Right ventricle myocardium superior (tissue), 1 donor: Measurements from ENCODE around the gene C2orf81. TPM values are rescaled to one million over a fixed set of nuclear protein-coding genes. Genes with fewer than 3 reads are reported as not detected.
A peak's percentile ranks its signal among the peaks of the same experiment; 100 is the strongest.
"Not testable (repeated sequence)": the region's sequence is repeated elsewhere in the genome, so short reads cannot be mapped to it uniquely, and the experiment has no call there.

Experiments used
- ATAC-seq: fragments of 200-7000 bp; cut with Tn5 transposase; one replicate; pipeline ENCODE4 v1.9.1; 2020; ENCODE audit warnings: mild to moderate bottlenecking; ENCODE audit not compliant: poor library complexity
- DNase-seq: peaks from one replicate; pipeline ENCODE4 v3.0.0-alpha.2; 2020
- intact Hi-C: fragments of 100-400 bp; cut with DNase I; formaldehyde crosslinking; loops from one replicate; pipeline ENCODE4 v1.11.2; 2022
- total RNA-seq: library from RNA; stranded (reverse); fragmentation: NEBNext Ultra II Directional; extraction: Animal tissue kit (Norgen Biotek cat#: 25700); gene quantifications from one replicate; pipeline ENCODE4 v1.2.1, GENCODE V29; 2021
- donor health status: DM: no; HTN: yes; CAD: no; lungs with severe emphysema.

The C2orf81 gene
- total RNA-seq, 1 donor from 2014 or later = 0.62 TPM

GRCh38 chr2:74426181-74426758, 4.9 kb upstream of the C2orf81 start:
- intact Hi-C loops = no loop called here
- ATAC-seq (no peak), DNase-seq (no peak)

GRCh38 chr2:74425523-74425922, 4.1 kb upstream of the C2orf81 start:
- ATAC-seq = no peak
- DNase-seq = no peak
- intact Hi-C loops = no loop called here

GRCh38 chr2:74424995-74425406, 3.6 kb upstream of the C2orf81 start:
- ATAC-seq (no peak), DNase-seq (no peak)
- intact Hi-C loops = no loop called here

GRCh38 chr2:74424139-74424992, 2.9 kb upstream of the C2orf81 start:
- intact Hi-C loops = no loop called here
- DNase-seq (no peak), ATAC-seq (no peak)

- intact Hi-C loops = no loop called here
- DNase-seq (no peak), ATAC-seq (no peak)
These were observed 2.0 kb upstream of the C2orf81 start for GRCh38 chr2:74423231-74424095.

GRCh38 chr2:74420443-74421103, 846 bp downstream of the C2orf81 start:
- intact Hi-C loops, ATAC-seq: not testable (repeated sequence)

GRCh38 chr2:74420006-74420405, 1.4 kb downstream of the C2orf81 start:
- DNase-seq (no peak), ATAC-seq (no peak)
- intact Hi-C loops = no loop called here

More at GRCh38 chr2:74420443-74421103, 846 bp downstream of the C2orf81 start:
- not testable (repeated sequence) for DNase-seq

- DNase-seq (no peak), ATAC-seq (no peak)
- intact Hi-C loops = no loop called here
These were observed 2.1 kb downstream of the C2orf81 start for GRCh38 chr2:74419345-74419744.

GRCh38 chr2:74418312-74418711, 3.1 kb downstream of the C2orf81 start:
- peak; percentile 84 for DNase-seq
- intact Hi-C loops = no loop called here

GRCh38 chr2:74417763-74418162, 3.7 kb downstream of the C2orf81 start:
- no peak for ATAC-seq
- DNase-seq = no peak
- intact Hi-C loops = no loop called here

More at GRCh38 chr2:74418312-74418711, 3.1 kb downstream of the C2orf81 start:
- peak; percentile 37 for ATAC-seq

GRCh38 chr2:74417197-74417596, 4.2 kb downstream of the C2orf81 start:
- intact Hi-C loops = no loop called here
- ATAC-seq (no peak), DNase-seq (no peak)

GRCh38 chr2:74416778-74417177, 4.6 kb downstream of the C2orf81 start:
- ATAC-seq = no peak
- no peak for DNase-seq
- intact Hi-C loops = no loop called here

GRCh38 chr2:74415762-74416395, 5.5 kb downstream of the C2orf81 start:
- no peak for DNase-seq
- intact Hi-C loops = no loop called here
- peak; percentile 2 for ATAC-seq

GRCh38 chr2:74414881-74415761, 6.3 kb downstream of the C2orf81 start:
- intact Hi-C loops = no loop called here

GRCh38 chr2:74414441-74414840, 7.0 kb downstream of the C2orf81 start:
- ATAC-seq (peak; percentile 22), DNase-seq (no peak)
- intact Hi-C loops = no loop called here

More at GRCh38 chr2:74414881-74415761, 6.3 kb downstream of the C2orf81 start:
- peak; percentile 76 for DNase-seq
- peak; percentile 81 for ATAC-seq

GRCh38 chr2:74413001-74413698, 8.3 kb downstream of the C2orf81 start:
- DNase-seq = no peak
- intact Hi-C loops = no loop called here
- no peak for ATAC-seq

GRCh38 chr2:74407682-74408081, 13.7 kb downstream of the C2orf81 start:
- ATAC-seq (peak; percentile 27), DNase-seq (no peak)
- intact Hi-C loops = no loop called here
